Muscle layer of duodenum (tissue), 2 donors: ENCODE data around the gene MEG3.

Source experiments
- H3K27ac ChIP-seq: one replicate; pipeline ENCODE4 v1.7.0; 2013; ENCODE audit warnings: mild to moderate bottlenecking, low read length
- H3K27me3 ChIP-seq: one replicate; pipeline ENCODE4 v1.7.0; 2013; ENCODE audit warnings: low read depth, mild to moderate bottlenecking, control low read depth, low read length
- H3K36me3 ChIP-seq, 2 donors: one replicate each; pipeline ENCODE4 v1.7.0; 2013; ENCODE audit warnings: low read length in 2 of 2, control low read depth in 1 of 2, mild to moderate bottlenecking in 1 of 2; ENCODE audit not compliant: insufficient read depth in 2 of 2, control insufficient read depth in 1 of 2
- H3K4me1 ChIP-seq, 2 donors: one replicate each; pipeline ENCODE4 v1.7.0; 2013; ENCODE audit warnings: low read length in 2 of 2, mild to moderate bottlenecking in 2 of 2, control low read depth in 1 of 2, moderate library complexity in 1 of 2; ENCODE audit not compliant: insufficient read depth in 2 of 2, control insufficient read depth in 1 of 2
- H3K4me3 ChIP-seq, 2 donors: one replicate each; pipeline ENCODE4 v1.7.0; 2013; ENCODE audit warnings: low read length in 2 of 2, low read depth in 1 of 2, mild to moderate bottlenecking in 1 of 2
- H3K9me3 ChIP-seq, 2 donors: one replicate each; pipeline ENCODE4 v1.7.0; 2013; ENCODE audit warnings: low read length in 2 of 2, control low read depth in 1 of 2, mild to moderate bottlenecking in 1 of 2; ENCODE audit not compliant: control insufficient read depth in 1 of 2
- donor health status: healthy.

Gene MEG3

GRCh38 chr14:100824901-100825712 lies 811 bp upstream of the MEG3 start:
- H3K9me3 ChIP-seq, result peaks cover 0 to 8% of the 10 kb centered on the region in 2 donors
- H3K27ac ChIP-seq, result no peak overlapping the region
- H3K4me3 ChIP-seq, result no peak overlapping the region
- H3K4me1 ChIP-seq, result peaks cover 0 to 15% of the 10 kb centered on the region in 2 donors
- H3K27me3 ChIP-seq, result no peaks in the 10 kb centered on the region
- H3K36me3 ChIP-seq, result no peaks in the 10 kb centered on the region

GRCh38 chr14:100826391-100827100 lies 628 bp downstream of the MEG3 start:
- Histone ChIP-seq H3K4me3 (peak overlapping the region; percentile 37 to 48), H3K27ac (no peak overlapping the region), H3K27me3 (peaks cover 2% of the 10 kb centered on the region), H3K9me3 (peaks cover 0 to 8% of the 10 kb centered on the region in 2 donors), H3K36me3 (no peaks in the 10 kb centered on the region), H3K4me1 (peaks cover 0 to 15% of the 10 kb centered on the region in 2 donors)

DNA sequence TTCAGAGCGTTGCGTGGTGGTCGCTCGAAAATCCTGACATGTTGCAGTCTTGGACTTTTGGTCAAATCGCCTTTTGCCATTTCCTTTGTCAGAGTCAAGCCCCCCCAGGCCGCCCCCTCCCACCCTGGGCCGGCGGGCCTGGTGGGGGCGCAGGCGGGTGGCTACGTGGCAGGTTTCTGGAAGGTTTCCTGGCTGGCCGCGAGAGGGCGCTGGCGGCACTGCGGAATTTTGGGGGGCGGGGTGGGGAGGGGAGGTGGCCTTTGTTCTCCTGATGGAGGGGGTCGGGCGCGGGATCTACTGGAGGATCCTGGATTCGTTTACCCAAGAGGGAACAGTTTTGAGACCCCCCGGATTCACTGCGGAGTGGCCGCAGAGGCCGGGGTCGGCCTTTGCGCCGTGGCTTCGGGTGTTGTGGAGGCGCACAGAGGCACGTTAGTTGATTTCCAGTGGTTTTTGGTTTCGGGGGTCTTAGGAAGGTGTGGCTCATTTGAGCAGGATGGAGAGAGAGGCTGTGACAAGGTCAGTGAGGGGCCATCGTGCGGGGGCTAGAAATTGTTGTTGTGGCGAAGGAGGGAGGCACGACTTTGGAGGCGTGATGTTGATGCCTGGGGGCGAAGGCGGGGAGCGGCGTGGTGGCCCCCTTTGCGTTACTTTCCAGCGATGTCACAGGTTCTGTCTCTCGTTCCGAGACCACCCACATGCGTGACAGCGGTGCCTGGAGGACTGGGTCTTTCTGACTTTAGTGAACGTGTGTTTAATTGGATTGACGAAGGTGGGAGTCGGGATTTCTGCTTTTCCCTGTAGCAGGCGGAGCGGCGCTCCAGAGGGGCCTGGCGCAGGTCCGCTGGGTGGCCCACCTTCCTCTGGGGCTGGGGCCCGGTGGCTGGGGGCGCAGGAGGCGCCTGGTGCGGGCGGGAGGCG lies 1.4 kb downstream of the MEG3 start:
- peak overlapping the region; percentile 37 to 48 for H3K4me3 ChIP-seq
- peaks cover 0 to 15% of the 10 kb centered on the region in 2 donors for H3K4me1 ChIP-seq
- H3K9me3 ChIP-seq, result peaks cover 0 to 8% of the 10 kb centered on the region in 2 donors
- no peak overlapping the region for H3K27ac ChIP-seq
- no peaks in the 10 kb centered on the region for H3K36me3 ChIP-seq
- peaks cover 3% of the 10 kb centered on the region for H3K27me3 ChIP-seq

- Histone ChIP-seq H3K4me3 (peak overlapping the region in 1 of 2 donors; percentile 48), H3K27ac (no peak overlapping the region), H3K27me3 (peaks cover 3% of the 10 kb centered on the region)
These were observed 2.3 kb downstream of the MEG3 start for GRCh38 chr14:100828031-100828769.

DNA sequence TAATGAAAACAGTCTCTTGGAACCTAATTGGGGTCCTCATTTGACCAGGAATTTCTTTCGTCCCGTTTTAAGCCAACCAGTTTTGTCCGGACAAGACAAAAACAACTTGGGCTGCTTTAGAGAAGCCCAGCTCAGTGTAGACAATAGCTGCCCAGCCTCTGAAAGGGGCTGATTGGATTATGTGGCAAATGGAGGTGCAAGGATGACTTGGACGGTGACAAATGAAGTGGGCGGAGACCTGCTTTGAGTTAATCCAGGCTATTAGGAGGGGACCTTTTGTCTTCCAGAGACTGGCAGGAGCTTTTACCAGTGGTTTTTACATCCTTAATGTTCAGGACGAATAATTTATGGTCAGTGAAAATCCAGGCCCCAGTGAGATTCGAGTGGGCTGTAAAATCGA lies 4.8 kb downstream of the MEG3 start:
- Histone ChIP-seq H3K4me3 (no peak overlapping the region), H3K36me3 (no peaks in the 10 kb centered on the region), H3K9me3 (peaks cover 0 to 8% of the 10 kb centered on the region in 2 donors), H3K27ac (no peak overlapping the region), H3K27me3 (peaks cover 3% of the 10 kb centered on the region), H3K4me1 (peaks cover 0 to 11% of the 10 kb centered on the region in 2 donors)

More at GRCh38 chr14:100828031-100828769, 2.3 kb downstream of the MEG3 start:
- H3K36me3 ChIP-seq, result no peaks in the 10 kb centered on the region
- H3K9me3 ChIP-seq, result peaks cover 0 to 8% of the 10 kb centered on the region in 2 donors
- H3K4me1 ChIP-seq, result peaks cover 0 to 15% of the 10 kb centered on the region in 2 donors

DNA sequence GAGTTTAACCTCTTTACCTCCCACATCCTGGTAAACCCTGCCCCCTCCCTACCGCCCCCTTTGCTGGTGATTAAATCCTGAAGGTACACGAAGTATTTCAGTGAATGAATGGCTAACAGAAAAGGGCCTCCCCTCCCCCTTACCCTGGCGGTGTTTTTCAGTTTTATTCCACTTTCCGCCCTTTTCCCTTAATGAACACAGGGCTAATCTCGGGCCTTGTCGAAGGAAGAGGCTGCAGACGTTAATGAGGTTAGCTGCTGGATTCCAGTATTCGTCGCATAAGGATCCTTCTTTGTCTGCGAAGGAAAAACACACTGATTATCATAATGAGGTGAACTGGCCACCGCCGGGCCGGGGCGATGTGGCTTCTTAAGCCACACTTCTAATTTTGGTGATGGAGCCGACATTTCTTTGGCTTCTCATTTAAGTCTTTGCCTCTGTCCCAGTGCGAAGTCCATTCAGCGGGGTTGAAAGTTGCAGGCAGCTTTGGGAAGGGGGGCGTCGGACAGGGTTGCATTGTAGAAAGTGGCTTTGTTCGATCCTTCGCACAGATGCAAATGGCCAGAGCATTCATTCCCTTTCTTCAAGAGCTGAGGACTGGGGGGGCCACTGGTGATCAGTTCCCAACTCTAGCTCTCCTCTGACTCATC lies 6.5 kb downstream of the MEG3 start:
- Histone ChIP-seq H3K27me3 (peaks cover 3% of the 10 kb centered on the region), H3K4me1 (no peaks in the 10 kb centered on the region), H3K9me3 (peaks cover 0 to 8% of the 10 kb centered on the region in 2 donors), H3K4me3 (no peak overlapping the region), H3K36me3 (no peaks in the 10 kb centered on the region), H3K27ac (no peak overlapping the region)

DNA sequence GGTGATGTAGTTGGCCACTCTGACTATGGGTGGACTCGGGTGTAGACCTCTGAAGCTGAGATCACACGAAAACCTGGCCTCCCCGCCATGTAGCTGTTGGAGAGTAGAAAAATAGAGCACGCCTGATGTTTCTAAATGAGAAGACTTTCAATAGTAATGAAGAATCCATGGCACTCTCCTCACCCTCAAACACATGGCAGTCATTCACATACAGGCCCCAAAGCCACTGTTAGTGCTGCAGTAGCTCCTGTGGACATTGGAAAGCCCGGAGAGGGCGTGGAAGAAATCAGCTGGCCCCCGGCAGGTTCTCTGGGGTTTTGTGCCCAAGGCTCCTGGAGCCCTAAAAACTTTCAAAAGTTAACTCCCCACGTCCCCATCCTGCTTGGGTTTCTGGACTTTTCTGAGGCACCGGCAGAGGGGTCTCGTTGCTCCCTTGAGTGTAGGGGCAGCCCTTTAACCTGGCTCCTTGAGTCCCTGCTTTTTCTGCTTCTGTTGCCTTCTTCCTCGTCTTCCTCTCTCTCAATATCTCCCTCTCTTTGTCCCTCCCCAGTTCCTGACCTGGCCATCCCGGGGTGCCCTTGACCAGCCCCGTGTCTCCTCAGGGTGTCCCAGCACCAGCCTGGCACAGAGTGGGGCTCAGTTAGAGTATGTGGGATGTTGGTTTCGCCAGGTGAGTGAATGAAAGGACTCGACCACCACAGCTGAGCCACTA lies 8.3 kb downstream of the MEG3 start:
- Histone ChIP-seq H3K36me3 (no peaks in the 10 kb centered on the region), H3K27ac (no peak overlapping the region), H3K27me3 (peaks cover 3% of the 10 kb centered on the region), H3K4me1 (no peaks in the 10 kb centered on the region), H3K4me3 (no peak overlapping the region), H3K9me3 (no peaks in the 10 kb centered on the region)

DNA sequence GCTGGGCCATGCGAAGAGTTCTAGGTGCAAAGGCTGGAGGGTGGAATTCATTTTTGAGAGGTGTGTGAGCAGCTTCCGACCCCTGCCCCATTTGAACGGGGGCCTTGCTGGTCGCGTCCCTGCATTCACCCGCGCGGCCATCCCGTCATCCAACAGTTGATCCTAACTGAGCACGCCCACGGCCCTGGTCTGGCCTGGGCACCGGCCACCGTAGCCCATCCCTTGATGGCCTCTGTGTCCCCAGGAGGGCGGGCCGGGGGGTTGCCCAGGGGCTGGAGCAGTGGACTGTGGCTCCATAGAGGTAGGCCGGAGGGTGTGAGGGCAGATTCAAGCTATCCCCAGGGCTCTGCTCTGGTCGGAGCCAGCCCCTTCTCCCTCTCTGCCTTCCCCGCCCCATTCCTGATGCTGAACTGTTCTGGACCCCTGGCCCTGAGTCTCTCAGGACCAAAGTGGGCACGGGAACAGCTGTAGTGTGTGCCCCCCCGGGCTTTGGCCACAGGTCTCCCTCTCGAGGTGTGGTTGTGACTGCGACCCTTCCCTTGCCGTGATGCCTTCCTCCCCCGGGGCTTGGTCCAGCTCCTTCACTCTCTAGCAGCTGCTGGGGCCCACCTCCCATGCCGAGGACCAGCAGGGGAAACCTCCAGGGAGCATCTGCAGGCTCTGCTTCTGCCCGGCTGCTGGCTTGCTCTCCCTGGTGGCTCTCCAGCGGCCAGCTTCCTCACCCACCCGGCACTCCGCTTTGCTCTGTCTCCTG lies 9.1 kb downstream of the MEG3 start:
- Histone ChIP-seq H3K4me1 (no peaks in the 10 kb centered on the region), H3K27ac (no peak overlapping the region), H3K4me3 (no peak overlapping the region), H3K27me3 (peaks cover 3% of the 10 kb centered on the region), H3K9me3 (no peaks in the 10 kb centered on the region), H3K36me3 (no peaks in the 10 kb centered on the region)

GRCh38 chr14:100835548-100836310 lies 9.8 kb downstream of the MEG3 start:
- Histone ChIP-seq H3K9me3 (no peaks in the 10 kb centered on the region), H3K27me3 (peaks cover 3% of the 10 kb centered on the region), H3K36me3 (no peaks in the 10 kb centered on the region), H3K27ac (no peak overlapping the region), H3K4me1 (no peaks in the 10 kb centered on the region), H3K4me3 (no peak overlapping the region)
